H9 (cell line): ENCODE results near the gene TENM4. TPM values are rescaled to one million over a fixed set of nuclear protein-coding genes. Genes with fewer than 3 reads are reported as not detected.

Experiments
- DNase-seq: peaks from one replicate; pipeline ENCODE4 v3.0.0-alpha.2; 2017
- H2AFZ ChIP-seq: one replicate; pipeline ENCODE4 v1.6.1; 2013; ENCODE audit warnings: mild to moderate bottlenecking, low read length, control low read depth, moderate library complexity
- H2AK5ac ChIP-seq: 2 replicates; pipeline ENCODE4 v1.6.1; 2013; ENCODE audit warnings: low read length, control low read depth, mixed read lengths; ENCODE audit not compliant: insufficient read length
- H2BK120ac ChIP-seq: one replicate; pipeline ENCODE4 v1.6.1; 2013; ENCODE audit warnings: low read depth, mild to moderate bottlenecking, low read length, control low read depth, inconsistent platforms; ENCODE audit not compliant: poor library complexity, severe bottlenecking
- H2BK12ac ChIP-seq: 2 replicates; pipeline ENCODE4 v1.6.1; 2013; ENCODE audit warnings: low read length, control low read depth, mixed read lengths, low read depth; ENCODE audit not compliant: insufficient read length
- H2BK15ac ChIP-seq: 2 replicates; pipeline ENCODE4 v1.6.1; 2013; ENCODE audit warnings: low read depth, low read length, control low read depth
- H2BK20ac ChIP-seq: one replicate; pipeline ENCODE4 v1.6.1; 2013; ENCODE audit warnings: low read depth, mild to moderate bottlenecking, low read length, control low read depth, inconsistent platforms; ENCODE audit not compliant: poor library complexity, severe bottlenecking
- H2BK5ac ChIP-seq: 2 replicates; pipeline ENCODE4 v1.6.1; 2013; ENCODE audit warnings: low read length, control low read depth, mixed read lengths; ENCODE audit not compliant: insufficient read length
- H3K14ac ChIP-seq: 2 replicates; pipeline ENCODE4 v1.6.1; 2013; ENCODE audit warnings: low read length, control low read depth; ENCODE audit not compliant: insufficient read depth
- H3K18ac ChIP-seq: 2 replicates; pipeline ENCODE4 v1.6.1; 2013; ENCODE audit warnings: low read depth, mild to moderate bottlenecking, mixed read lengths, low read length, control low read depth; ENCODE audit not compliant: insufficient read length
- H3K23ac ChIP-seq: 2 replicates; pipeline ENCODE4 v1.6.1; 2013; ENCODE audit warnings: low read length, control low read depth, mixed read lengths, low read depth; ENCODE audit not compliant: insufficient read length
- H3K23me2 ChIP-seq: 2 replicates; pipeline ENCODE4 v1.6.1; 2013; ENCODE audit warnings: low read depth, mild to moderate bottlenecking, mixed read lengths, low read length, control low read depth; ENCODE audit not compliant: insufficient read length, poor library complexity, severe bottlenecking
- H3K27ac ChIP-seq: 2 replicates; pipeline ENCODE4 v1.5.1; 2013; ENCODE audit warnings: low read length, control low read depth, mixed read lengths, low read depth; ENCODE audit not compliant: insufficient read length
- H3K27me3 ChIP-seq: 2 replicates; pipeline ENCODE4 v1.6.1; 2013; ENCODE audit warnings: low read length, control low read depth, inconsistent platforms; ENCODE audit not compliant: insufficient read depth
- H3K4ac ChIP-seq: 2 replicates; pipeline ENCODE4 v1.6.1; 2013; ENCODE audit warnings: low read depth, mild to moderate bottlenecking, control low read depth, inconsistent platforms, low read length, moderate library complexity
- H3K4me1 ChIP-seq: 2 replicates; pipeline ENCODE4 v1.6.1; 2013; ENCODE audit warnings: low read length, control low read depth, inconsistent platforms; ENCODE audit not compliant: insufficient read depth
- H3K4me2 ChIP-seq: 2 replicates; pipeline ENCODE4 v1.6.1; 2013; ENCODE audit warnings: low read length, control low read depth, mixed read lengths; ENCODE audit not compliant: insufficient read length, insufficient read depth
- H3K56ac ChIP-seq: 2 replicates; pipeline ENCODE4 v1.6.1; 2013; ENCODE audit warnings: low read depth, mild to moderate bottlenecking, mixed read lengths, low read length, control low read depth; ENCODE audit not compliant: insufficient read length
- H3K79me1 ChIP-seq: 2 replicates; pipeline ENCODE4 v1.6.1; 2013; ENCODE audit warnings: low read depth, mild to moderate bottlenecking, moderate library complexity, low read length, control low read depth, inconsistent platforms; ENCODE audit not compliant: insufficient read depth, poor library complexity, severe bottlenecking
- H3K79me2 ChIP-seq: 2 replicates; pipeline ENCODE4 v1.6.1; 2013; ENCODE audit warnings: low read length, control low read depth, inconsistent platforms; ENCODE audit not compliant: insufficient read depth
- H3K9ac ChIP-seq: 2 replicates; pipeline ENCODE4 v1.6.1; 2013; ENCODE audit warnings: low read length, control low read depth, mixed read lengths; ENCODE audit not compliant: insufficient read length; ENCODE audit errors: extremely low read depth
- H3K9me3 ChIP-seq: one replicate; pipeline ENCODE4 v1.6.1; 2013; ENCODE audit warnings: low read depth, low read length, inconsistent platforms; ENCODE audit not compliant: control insufficient read depth
- H3T11ph ChIP-seq: one replicate; pipeline ENCODE4 v1.6.1; 2013; ENCODE audit warnings: mild to moderate bottlenecking, low read length, control low read depth, inconsistent platforms
- H4K20me1 ChIP-seq: one replicate; pipeline ENCODE4 v1.6.1; 2013; ENCODE audit not compliant: control insufficient read depth, insufficient read length, insufficient read depth
- H4K5ac ChIP-seq: 2 replicates; pipeline ENCODE4 v1.6.1; 2013; ENCODE audit warnings: low read depth, mild to moderate bottlenecking, mixed read lengths, low read length, control low read depth; ENCODE audit not compliant: insufficient read length
- H4K8ac ChIP-seq: replicated peaks from 2 replicates; pipeline ENCODE4 v1.6.1; 2013; ENCODE audit warnings: low read length, control low read depth, mixed read lengths, low read depth; ENCODE audit not compliant: insufficient read length
- H4K91ac ChIP-seq: 2 replicates; pipeline ENCODE4 v1.6.1; 2013; ENCODE audit warnings: low read depth, mild to moderate bottlenecking, moderate library complexity, mixed read lengths, low read length, control low read depth; ENCODE audit not compliant: insufficient read length
- H3K27ac Mint-ChIP-seq, 3 experiments: 2 replicates in 2 of 3; 3 replicates in 1 of 3; pipeline ENCODE4 v1.8.0; 2020 to 2021; ENCODE audit warnings: mixed read lengths in 3 of 3, mild to moderate bottlenecking in 1 of 3, moderate library complexity in 1 of 3
- H3K27me3 Mint-ChIP-seq: 2 replicates; pipeline ENCODE4 v1.8.0; 2021; ENCODE audit warnings: low read depth, mild to moderate bottlenecking, moderate library complexity, mixed read lengths
- H3K36me3 Mint-ChIP-seq, 3 experiments: 2 replicates in 2 of 3; 3 replicates in 1 of 3; pipeline ENCODE4 v1.8.0; 2020 to 2021; ENCODE audit warnings: low read depth in 3 of 3, mixed read lengths in 3 of 3; ENCODE audit not compliant: insufficient read depth in 1 of 3
- H3K4me1 Mint-ChIP-seq, 2 experiments: 2 replicates each; pipeline ENCODE4 v1.8.0; 2020; ENCODE audit warnings: mixed read lengths in 2 of 2
- H3K4me3 Mint-ChIP-seq, 2 experiments: 2 replicates in 1 of 2; 3 replicates in 1 of 2; pipeline ENCODE4 v1.8.0; 2020 to 2021; ENCODE audit warnings: mild to moderate bottlenecking in 2 of 2, mixed read lengths in 2 of 2, moderate library complexity in 1 of 2
- H3K9me3 Mint-ChIP-seq, 2 experiments: 2 replicates in 1 of 2; 3 replicates in 1 of 2; pipeline ENCODE4 v1.8.0; 2020; ENCODE audit warnings: mild to moderate bottlenecking in 2 of 2, mixed read lengths in 2 of 2, moderate library complexity in 1 of 2
- CTCF ChIP-seq: fragments of 200-600 bp; sonication (generic); conservative IDR thresholded peaks from 3 replicates; pipeline ENCODE4 v1.8.0; 2021; ENCODE audit warnings: antibody characterized with exemption, mild to moderate bottlenecking
- WGBS: extraction: QIAGEN DNeasy Blood & Tissue Kit; methylation state at CpG from one replicate; pipeline ENCODE4 v1.1.7; 2013; ENCODE audit warnings: missing lambda C conversion rate, low lambda C conversion rate, mixed read lengths; ENCODE audit not compliant: insufficient read length; ENCODE audit errors: extremely low coverage; 5-methylcytosine and 5-hydroxymethylcytosine counted together
- total RNA-seq: library from RNA; stranded (reverse); gene quantifications from 2 replicates; pipeline ENCODE4 v1.2.1, GENCODE V29; 2021

TENM4 gene
- total RNA-seq, 1 experiment from 2014 or later = 4.6 TPM

GRCh38 chr11:79179087-79179486, 261.7 kb downstream of the TENM4 start:
- Mint-ChIP-seq H3K36me3 (no peaks in the 10 kb centered on the region), H3K4me3 (no peak overlapping the region), H3K27ac (no peak overlapping the region), H3K4me1 (peaks cover 8% of the 10 kb centered on the region in 2 experiments), H3K9me3 (no peaks in the 10 kb centered on the region), H3K27me3 (peaks cover 38% of the 10 kb centered on the region)
- H3K4me1 ChIP-seq = no peaks in the 10 kb centered on the region; the same call in 1 of the 2 replicates
- H4K8ac ChIP-seq = no peak overlapping the region
- no peak overlapping the region for H3K9ac ChIP-seq
- H2AFZ ChIP-seq = no peak overlapping the region
- no peak for TF ChIP-seq CTCF
- H3K79me1 ChIP-seq = no peaks in the 10 kb centered on the region
- H3K56ac ChIP-seq = no peak overlapping the region
- no peak for DNase-seq
- no peak overlapping the region for H2BK20ac ChIP-seq
- H3K14ac ChIP-seq = no peak overlapping the region
- H3T11ph ChIP-seq = no peak overlapping the region
- no peaks in the 10 kb centered on the region for H3K23me2 ChIP-seq
- no peak overlapping the region for H2BK15ac ChIP-seq
- no peaks in the 10 kb centered on the region for H4K20me1 ChIP-seq
- no peak overlapping the region for H2BK5ac ChIP-seq
- H4K91ac ChIP-seq = no peak overlapping the region
- no peaks in the 10 kb centered on the region for H3K9me3 ChIP-seq
- H3K23ac ChIP-seq = no peak overlapping the region
- H4K5ac ChIP-seq = no peak overlapping the region
- no peak overlapping the region for H3K18ac ChIP-seq
- H3K79me2 ChIP-seq = no peaks in the 10 kb centered on the region
- no peaks in the 10 kb centered on the region; the same call in none of the 2 replicates for H3K27me3 ChIP-seq
- no peak overlapping the region for H2BK120ac ChIP-seq
- H2BK12ac ChIP-seq = no peak overlapping the region
- WGBS = no CpG with 5 or more reads among the region's 3 CpGs
- H3K4ac ChIP-seq = no peak overlapping the region
- H3K4me2 ChIP-seq = no peak overlapping the region
- no peak overlapping the region for H2AK5ac ChIP-seq
- H3K27ac ChIP-seq = no peak overlapping the region
